GM19240 (cell line): ENCODE data around the gene PPP2R3B.
"Not testable (repeated sequence)": the region's sequence is repeated elsewhere in the genome, so short reads cannot be mapped to it uniquely, and the experiment has no call there.

Experiments used
- DNase-seq: peaks from one replicate; pipeline ENCODE4 v3.0.0; 2011; ENCODE audit warnings: low spot score; ENCODE audit not compliant: insufficient read length

PPP2R3B gene

GRCh38 chrX:353566-354535, 32.9 kb downstream of the PPP2R3B start:
- no peak for DNase-seq

- DNase-seq: no peak
Observed at GRCh38 chrX:352582-353314, 34.0 kb downstream of the PPP2R3B start.

GRCh38 chrX:352181-352580, 34.5 kb downstream of the PPP2R3B start:
- no peak for DNase-seq

GRCh38 chrX:351736-352135, 35.0 kb downstream of the PPP2R3B start:
- DNase-seq: no peak

GRCh38 chrX:351324-351641, 35.4 kb downstream of the PPP2R3B start:
- DNase-seq: not testable (repeated sequence)

GRCh38 chrX:350534-351323, 36.0 kb downstream of the PPP2R3B start:
- no peak for DNase-seq

- DNase-seq: no peak
Observed at GRCh38 chrX:350148-350533, 36.6 kb downstream of the PPP2R3B start.

GRCh38 chrX:349702-350101, 37.0 kb downstream of the PPP2R3B start:
- DNase-seq: no peak

GRCh38 chrX:349196-349595, 37.5 kb downstream of the PPP2R3B start:
- no peak for DNase-seq

GRCh38 chrX:348461-349117, 38.1 kb downstream of the PPP2R3B start:
- DNase-seq: no peak

- no peak for DNase-seq
Observed at GRCh38 chrX:347351-348117, 39.2 kb downstream of the PPP2R3B start.

GRCh38 chrX:346034-346813, 40.5 kb downstream of the PPP2R3B start:
- DNase-seq: no peak

GRCh38 chrX:345020-345925, 41.4 kb downstream of the PPP2R3B start:
- no peak for DNase-seq

- no peak for DNase-seq
Observed at GRCh38 chrX:344371-344901, 42.3 kb downstream of the PPP2R3B start.

GRCh38 chrX:341541-342101, 45.1 kb downstream of the PPP2R3B start:
- no peak for DNase-seq

GRCh38 chrX:340641-341423, 45.9 kb downstream of the PPP2R3B start:
- no peak for DNase-seq

- DNase-seq: no peak
Observed at GRCh38 chrX:340121-340520, 46.6 kb downstream of the PPP2R3B start.
